HuH-7 (cell line): ENCODE results near the gene FAM229A.
"Not testable (repeated sequence)": the region's sequence is repeated elsewhere in the genome, so short reads cannot be mapped to it uniquely, and the experiment has no call there.

Source experiments
- DNase-seq: peaks from one replicate; pipeline ENCODE4 v3.0.0; 2011; ENCODE audit warnings: low spot score

The FAM229A gene

DNA sequence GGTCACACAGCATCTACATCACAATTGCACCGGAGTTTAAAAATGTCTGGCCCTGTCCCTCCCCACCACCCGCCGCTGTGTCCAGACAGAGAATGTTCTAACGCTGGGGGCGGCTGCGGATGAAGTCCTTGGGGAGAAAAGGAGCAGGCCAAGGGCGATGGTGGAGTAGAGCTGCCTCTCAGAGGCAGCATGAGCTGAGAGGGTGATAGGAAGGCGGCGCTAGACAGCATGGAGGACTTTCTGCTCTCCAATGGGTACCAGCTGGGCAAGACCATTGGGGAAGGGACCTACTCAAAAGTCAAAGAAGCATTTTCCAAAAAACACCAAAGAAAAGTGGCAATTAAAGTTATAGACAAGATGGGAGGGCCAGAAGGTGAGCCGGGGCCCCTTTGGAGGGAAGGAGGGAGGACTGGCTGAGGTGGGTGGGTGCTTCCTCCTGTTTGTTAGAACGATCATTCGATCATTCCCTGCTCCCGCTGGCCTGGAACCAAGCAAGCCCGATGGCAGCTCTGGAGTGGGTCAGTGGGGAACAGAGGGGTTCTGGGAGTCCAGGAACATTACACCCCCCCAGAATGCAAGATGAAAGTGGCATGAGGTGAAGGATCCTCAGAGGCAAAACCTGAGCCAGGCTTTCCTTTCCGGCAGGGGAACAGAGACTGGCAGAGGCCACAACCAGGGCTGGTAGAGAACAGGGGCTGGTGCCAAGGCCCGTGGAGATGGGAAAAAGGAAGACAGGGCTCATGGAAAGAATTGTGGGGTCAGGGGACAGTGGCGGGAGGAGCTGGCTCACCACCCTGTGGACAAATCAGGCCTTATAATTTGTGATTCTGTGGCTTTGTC is at the start of gene FAM229A, which contains the start of gene TSSK3:
FAM229A (minus strand) TSS at position 12 of the 840 bp plus-strand sequence. CDS start 394 bp downstream, outside the sequence.
TSSK3 (plus strand) TSS at position 66 of the 840 bp plus-strand sequence; CDS start at position 229, 163 bp downstream.
- no peak for DNase-seq

- no peak for DNase-seq
Measured at GRCh38 chr1:32411261-32411660, 49.0 kb upstream of the FAM229A start.

GRCh38 chr1:32406629-32407111 is 44.4 kb upstream of the FAM229A start:
- DNase-seq = no peak

DNA sequence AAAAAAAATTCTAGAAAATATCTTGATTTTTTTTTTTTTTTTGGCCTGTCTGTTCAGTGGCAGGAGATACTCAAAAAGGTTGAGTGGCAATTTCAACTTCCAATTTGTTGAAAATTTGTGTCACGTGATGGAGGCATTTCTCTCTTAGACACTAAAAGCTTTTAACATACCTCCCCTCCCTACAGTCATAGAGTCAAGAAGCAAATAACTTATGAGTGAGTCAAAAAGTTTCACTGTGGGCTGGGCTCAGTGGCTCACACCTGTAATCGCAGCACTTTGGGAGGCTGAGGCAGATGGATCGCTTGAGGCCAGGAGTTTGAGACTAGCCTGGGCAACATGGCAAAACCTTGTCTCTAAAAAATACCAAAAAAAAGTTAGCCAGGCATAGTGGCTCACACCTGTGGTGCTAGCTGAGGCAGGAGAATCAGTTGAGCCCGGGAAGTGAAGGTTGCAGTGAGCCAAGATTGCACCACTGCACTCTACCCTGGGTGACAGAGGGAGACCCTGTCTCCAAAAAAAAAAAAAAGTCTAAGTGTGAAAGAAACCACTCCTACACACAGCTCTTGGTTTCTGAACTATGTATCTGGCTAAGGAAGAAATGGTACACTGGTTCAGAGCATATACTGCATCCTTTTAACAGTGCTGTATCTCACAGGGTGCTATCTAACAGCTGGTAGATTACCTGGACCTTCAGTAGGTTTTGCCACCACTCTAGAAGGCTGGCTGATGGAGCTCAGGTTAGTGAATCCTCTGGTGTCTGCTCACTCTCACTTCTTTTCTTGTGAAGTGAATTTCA is 43.6 kb upstream of the FAM229A start:
- DNase-seq = no peak

DNA sequence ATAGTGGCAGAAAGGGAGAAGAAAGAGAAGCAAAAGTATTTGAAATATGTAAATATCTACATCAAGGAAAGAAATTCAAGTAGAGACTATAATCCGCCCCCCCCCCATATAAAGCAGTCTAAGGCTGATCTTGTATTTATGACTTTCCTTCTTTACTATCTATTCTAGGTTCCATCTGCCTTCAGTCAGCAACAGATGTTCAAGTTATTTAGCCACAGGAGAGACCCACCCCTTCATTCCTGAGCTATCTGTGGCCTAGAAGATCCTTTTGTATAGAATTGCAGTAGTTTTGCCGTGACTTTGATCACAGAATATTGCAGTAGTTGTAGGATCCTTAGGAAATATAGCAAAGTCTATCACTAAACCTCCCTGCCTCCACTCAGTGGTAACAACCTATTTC is 42.7 kb upstream of the FAM229A start:
- no peak for DNase-seq

GRCh38 chr1:32400876-32401631 is 38.8 kb upstream of the FAM229A start:
- peak; percentile 83 for DNase-seq

GRCh38 chr1:32399843-32400242 is 37.6 kb upstream of the FAM229A start:
- no peak for DNase-seq

- DNase-seq = no peak
Measured at GRCh38 chr1:32398401-32398800, 36.1 kb upstream of the FAM229A start.

- not testable (repeated sequence) for DNase-seq
Measured at GRCh38 chr1:32396524-32396923, 34.2 kb upstream of the FAM229A start.

DNA sequence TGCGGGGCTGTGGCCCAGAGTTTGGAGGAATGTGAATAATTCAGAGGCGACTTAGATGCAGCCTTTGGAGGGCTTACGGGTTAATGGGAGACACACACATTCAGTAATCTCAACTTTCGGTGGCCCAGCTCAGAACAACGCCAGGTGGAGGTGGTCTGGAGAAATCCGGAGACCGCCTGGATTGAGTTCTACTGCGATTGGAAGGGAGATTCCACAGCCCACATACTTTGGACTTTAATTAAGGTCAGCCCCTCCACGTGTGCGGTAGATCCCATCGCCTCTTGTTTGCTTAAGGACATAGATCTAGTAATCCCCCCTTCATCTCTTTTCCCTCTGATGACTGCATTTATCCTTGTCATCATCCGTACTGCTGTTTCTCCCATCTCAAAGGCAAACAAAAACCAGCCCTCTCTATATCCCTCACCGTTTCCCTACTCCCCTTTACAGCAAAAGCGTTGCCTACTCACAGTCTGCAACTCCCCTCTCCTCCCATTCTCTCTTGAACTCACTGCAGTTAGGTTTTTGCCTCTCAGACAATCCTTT is 32.7 kb upstream of the FAM229A start:
- DNase-seq = peak; percentile 19

DNA sequence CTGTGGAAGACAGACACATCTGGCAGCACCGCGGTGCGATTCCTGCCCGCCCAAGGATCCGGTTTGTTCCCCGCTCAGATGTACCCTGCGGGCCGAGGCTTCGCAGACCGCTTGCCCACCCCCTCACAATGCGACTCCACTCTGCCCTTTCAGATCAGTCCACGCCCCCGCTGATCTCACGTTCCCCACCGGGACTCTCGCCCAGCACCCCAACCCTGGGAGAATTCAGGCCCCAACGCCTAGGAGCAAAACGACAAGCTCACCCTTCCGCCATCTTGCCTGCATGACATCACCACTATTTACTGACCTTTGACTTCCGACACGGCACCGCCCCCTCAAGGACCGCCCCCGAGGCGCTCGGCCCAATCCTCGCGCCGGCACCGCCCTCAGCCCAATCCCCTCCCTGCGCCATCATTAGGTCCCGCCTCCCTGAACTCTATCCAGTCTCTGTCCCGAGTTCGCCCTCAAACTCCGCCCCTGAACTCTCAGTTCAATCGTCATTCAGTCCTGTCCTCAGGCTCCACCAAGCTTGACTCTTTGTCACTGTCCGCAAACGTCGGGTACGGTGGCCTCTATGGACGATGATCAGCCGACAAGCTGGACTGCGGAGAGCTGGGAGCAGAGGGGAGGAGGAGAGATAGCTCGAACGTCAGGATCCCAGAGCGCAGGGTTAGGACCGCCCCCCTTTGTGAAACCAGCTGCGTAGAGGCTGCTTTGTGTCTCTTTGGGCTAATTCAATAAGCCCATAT is 32.0 kb upstream of the FAM229A start, which contains the start of gene BSDC1:
BSDC1 (minus strand) TSS at position 301 of the 749 bp plus-strand sequence; CDS start at position 274, 27 bp downstream.
- DNase-seq = peak; percentile 87

DNA sequence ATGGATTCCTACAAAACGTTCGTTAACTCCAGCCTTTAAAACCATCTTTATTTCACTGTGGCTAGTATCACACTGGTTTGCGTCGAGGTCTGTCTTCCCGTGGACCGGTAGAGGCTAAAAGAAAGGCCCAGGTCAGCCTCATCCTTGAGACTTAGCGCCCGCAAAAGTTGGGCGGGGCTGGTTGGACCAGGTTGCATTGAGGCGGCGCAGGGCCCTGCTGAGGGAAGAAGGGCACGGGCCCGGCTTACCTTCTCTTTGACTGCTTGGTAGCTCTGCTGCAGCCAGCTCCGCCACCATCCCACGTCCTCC is 31.5 kb upstream of the FAM229A start:
- DNase-seq = peak; percentile 28

- DNase-seq = no peak
Measured at GRCh38 chr1:32393136-32393535, 30.9 kb upstream of the FAM229A start.

DNA sequence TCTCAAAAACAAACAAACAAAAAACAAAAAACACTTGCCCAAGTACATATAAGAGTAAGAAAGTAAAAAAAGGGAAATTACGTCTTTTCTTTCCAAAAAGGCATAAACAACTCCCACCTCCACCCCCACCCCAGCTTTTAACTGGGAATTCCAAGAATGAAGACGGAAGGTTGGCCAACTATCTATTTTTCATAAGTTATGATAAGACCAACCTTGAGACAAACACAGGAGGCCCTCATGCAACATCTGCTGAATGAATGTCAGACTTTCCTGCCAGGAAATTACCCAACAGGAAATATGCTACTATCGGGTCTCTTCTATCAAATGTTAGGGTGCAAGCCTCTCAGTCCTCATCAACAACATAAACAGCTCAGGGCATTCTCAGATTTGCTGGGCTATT is 30.0 kb upstream of the FAM229A start:
- no peak for DNase-seq

GRCh38 chr1:32390904-32391870 is 28.9 kb upstream of the FAM229A start:
- no peak for DNase-seq

GRCh38 chr1:32388641-32389040 is 26.4 kb upstream of the FAM229A start:
- DNase-seq = no peak

- no peak for DNase-seq
Measured at GRCh38 chr1:32386676-32387392, 24.5 kb upstream of the FAM229A start.

DNA sequence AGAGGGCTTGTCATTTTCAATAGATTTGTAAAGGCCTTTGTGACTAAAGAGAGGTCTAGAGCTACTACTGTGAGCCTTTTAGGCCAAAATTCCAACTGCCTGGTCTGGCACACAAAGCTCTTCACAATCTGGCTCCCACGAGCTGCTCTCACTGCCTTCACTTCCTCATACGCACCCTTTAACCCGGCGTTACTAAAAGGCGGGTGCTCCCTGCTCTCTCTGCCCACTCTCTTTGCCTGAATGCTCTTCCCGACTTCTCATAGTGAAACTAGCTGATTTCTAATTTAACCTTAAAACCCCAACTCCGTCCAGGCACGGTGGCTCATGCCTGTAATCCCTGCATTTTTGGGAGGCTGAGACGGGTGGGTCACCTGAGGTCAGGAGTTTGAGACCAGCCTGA is 17.8 kb upstream of the FAM229A start:
- DNase-seq = no peak

DNA sequence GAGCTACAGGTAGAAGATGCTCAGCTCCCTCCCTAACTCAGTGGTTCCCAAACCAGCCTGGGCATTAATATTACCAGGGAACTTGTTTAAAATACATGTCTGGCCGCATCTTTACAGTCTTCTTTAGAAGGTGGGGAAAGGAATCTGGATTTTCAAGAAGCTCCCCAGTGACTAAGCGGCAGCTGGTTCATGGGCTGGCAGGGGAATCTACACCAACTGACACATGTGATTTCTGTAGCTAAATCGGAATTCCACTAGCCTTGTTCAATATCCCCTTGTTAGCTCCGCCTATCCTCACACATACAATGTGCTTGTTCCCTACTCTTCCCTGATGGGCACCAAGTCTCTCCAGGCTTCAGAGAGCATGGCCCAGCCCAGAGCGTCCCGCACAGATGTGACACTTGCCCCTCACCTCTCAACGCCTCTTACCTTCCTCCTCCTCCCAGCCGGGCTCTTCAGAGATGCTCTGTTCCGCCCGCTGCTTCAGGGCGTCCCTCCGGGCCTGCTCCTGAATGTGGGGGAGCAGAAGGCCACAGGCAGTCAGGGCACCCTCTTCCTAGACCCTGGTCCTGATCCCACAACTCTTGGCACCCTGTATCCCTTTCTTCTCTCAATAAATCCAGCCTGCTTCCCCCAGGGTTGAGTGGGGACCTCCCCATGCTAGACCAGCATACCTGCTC is 15.4 kb upstream of the FAM229A start:
- DNase-seq = no peak
